Nephron (organoid): Measurements from ENCODE around the gene GAL3ST2.
"Not testable (repeated sequence)": the region's sequence is repeated elsewhere in the genome, so short reads cannot be mapped to it uniquely, and the experiment has no call there.

Source experiments
- H3K27ac Mint-ChIP-seq, 3 experiments: 2 replicates each; pipeline ENCODE4 v1.8.0; 2020; ENCODE audit warnings: mixed read lengths in 3 of 3, mild to moderate bottlenecking in 2 of 3, moderate library complexity in 1 of 3
- H3K27me3 Mint-ChIP-seq: 2 replicates; pipeline ENCODE4 v1.8.0; 2021; ENCODE audit warnings: low read depth, mild to moderate bottlenecking, moderate library complexity, mixed read lengths
- H3K36me3 Mint-ChIP-seq: 2 replicates; pipeline ENCODE4 v1.8.0; 2020; ENCODE audit warnings: low read depth, mixed read lengths
- H3K4me1 Mint-ChIP-seq: 2 replicates; pipeline ENCODE4 v1.8.0; 2020; ENCODE audit warnings: mixed read lengths
- H3K4me3 Mint-ChIP-seq, 3 experiments: 2 replicates each; pipeline ENCODE4 v1.8.0; 2020; ENCODE audit warnings: mild to moderate bottlenecking in 3 of 3, mixed read lengths in 3 of 3, moderate library complexity in 2 of 3
- H3K9me3 Mint-ChIP-seq: 2 replicates; pipeline ENCODE4 v1.8.0; 2020; ENCODE audit warnings: mixed read lengths
- CTCF ChIP-seq, 3 experiments: fragments of 200-600 bp; sonication (generic); IDR thresholded peaks; one replicate each; pipeline ENCODE4 v1.5.0; 2021; ENCODE audit warnings: antibody characterized with exemption in 3 of 3; ENCODE audit not compliant: unreplicated experiment in 3 of 3

GAL3ST2 gene

GRCh38 chr2:241799522-241800197 is 23.0 kb downstream of the GAL3ST2 start:
- TF ChIP-seq CTCF (IDR thresholded peaks at IDR 0.05; ENCODE audit: unreplicated experiment in 3 of 3) = no peak
- Mint-ChIP-seq H3K27ac (peak overlapping the region in 1 of 3 experiments; percentile 60), H3K36me3 (no peaks in the 10 kb centered on the region), H3K9me3 (no peaks in the 10 kb centered on the region), H3K4me3 (no peak overlapping the region), H3K27me3 (peaks cover 3% of the 10 kb centered on the region), H3K4me1 (peaks cover 15% of the 10 kb centered on the region)

DNA sequence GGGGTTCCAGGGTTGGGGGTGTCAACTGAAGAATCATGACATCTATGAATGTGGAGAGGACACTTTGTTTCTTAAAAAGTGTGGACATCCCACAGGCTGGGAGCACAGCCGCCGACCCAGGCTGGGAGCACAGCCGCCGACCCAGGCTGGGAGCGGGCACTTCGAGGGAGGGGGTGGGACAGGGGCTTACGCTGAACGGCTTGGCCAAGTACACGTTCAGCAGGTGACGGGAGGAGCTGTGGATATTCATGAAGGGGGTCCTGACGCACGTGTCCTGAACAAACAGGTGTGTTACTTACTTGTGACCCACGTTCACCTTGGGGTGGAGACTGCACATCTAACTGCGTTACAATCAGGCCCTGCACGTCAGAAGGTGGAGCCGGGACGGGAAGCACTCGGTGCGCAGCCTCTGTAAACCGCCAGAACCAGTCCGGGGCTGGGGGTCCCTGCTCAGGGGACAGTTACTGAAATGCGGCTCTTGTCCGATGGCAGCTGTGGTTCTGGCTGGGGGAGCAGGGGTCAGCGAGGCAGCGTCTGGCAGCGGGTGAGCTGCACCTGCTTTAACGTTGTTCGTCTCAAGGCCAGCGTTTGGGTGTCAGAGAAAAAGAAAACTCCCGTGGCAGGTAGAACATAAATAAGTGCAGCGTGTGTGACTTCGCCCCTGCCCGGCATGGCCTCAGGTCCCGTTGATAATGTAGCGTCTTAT is 23.7 kb downstream of the GAL3ST2 start:
- H3K27me3 Mint-ChIP-seq, H3K4me3 Mint-ChIP-seq: not testable (repeated sequence)

GRCh38 chr2:241801611-241802420 is 25.2 kb downstream of the GAL3ST2 start:
- no peak for TF ChIP-seq CTCF (IDR thresholded peaks at IDR 0.05; ENCODE audit: unreplicated experiment in 3 of 3)
- H3K4me1 Mint-ChIP-seq = peaks cover 15% of the 10 kb centered on the region
- H3K4me3 Mint-ChIP-seq = no peak overlapping the region
- H3K27me3 Mint-ChIP-seq = peaks cover 3% of the 10 kb centered on the region
- H3K27ac Mint-ChIP-seq = peak overlapping the region in 1 of 3 experiments; percentile 83
- no peaks in the 10 kb centered on the region for H3K9me3 Mint-ChIP-seq
- H3K36me3 Mint-ChIP-seq = no peaks in the 10 kb centered on the region

More for the DNA sequence above, 23.7 kb downstream of the GAL3ST2 start:
- Mint-ChIP-seq H3K27ac (peak overlapping the region in 1 of 3 experiments; percentile 60), H3K4me1 (peaks cover 15% of the 10 kb centered on the region)
- H3K9me3 Mint-ChIP-seq, H3K36me3 Mint-ChIP-seq: not testable (repeated sequence)

GRCh38 chr2:241802421-241803318 is 26.0 kb downstream of the GAL3ST2 start:
- H3K4me1 Mint-ChIP-seq = peaks cover 6% of the 10 kb centered on the region
- no peaks in the 10 kb centered on the region for H3K36me3 Mint-ChIP-seq
- H3K27ac Mint-ChIP-seq = peak overlapping the region in 1 of 3 experiments; percentile 83
- H3K27me3 Mint-ChIP-seq = peaks cover 3% of the 10 kb centered on the region
- no peak for TF ChIP-seq CTCF (IDR thresholded peaks at IDR 0.05; ENCODE audit: unreplicated experiment in 3 of 3)
- H3K9me3 Mint-ChIP-seq = no peaks in the 10 kb centered on the region
- H3K4me3 Mint-ChIP-seq = peak overlapping the region in 1 of 3 experiments; percentile 19

DNA sequence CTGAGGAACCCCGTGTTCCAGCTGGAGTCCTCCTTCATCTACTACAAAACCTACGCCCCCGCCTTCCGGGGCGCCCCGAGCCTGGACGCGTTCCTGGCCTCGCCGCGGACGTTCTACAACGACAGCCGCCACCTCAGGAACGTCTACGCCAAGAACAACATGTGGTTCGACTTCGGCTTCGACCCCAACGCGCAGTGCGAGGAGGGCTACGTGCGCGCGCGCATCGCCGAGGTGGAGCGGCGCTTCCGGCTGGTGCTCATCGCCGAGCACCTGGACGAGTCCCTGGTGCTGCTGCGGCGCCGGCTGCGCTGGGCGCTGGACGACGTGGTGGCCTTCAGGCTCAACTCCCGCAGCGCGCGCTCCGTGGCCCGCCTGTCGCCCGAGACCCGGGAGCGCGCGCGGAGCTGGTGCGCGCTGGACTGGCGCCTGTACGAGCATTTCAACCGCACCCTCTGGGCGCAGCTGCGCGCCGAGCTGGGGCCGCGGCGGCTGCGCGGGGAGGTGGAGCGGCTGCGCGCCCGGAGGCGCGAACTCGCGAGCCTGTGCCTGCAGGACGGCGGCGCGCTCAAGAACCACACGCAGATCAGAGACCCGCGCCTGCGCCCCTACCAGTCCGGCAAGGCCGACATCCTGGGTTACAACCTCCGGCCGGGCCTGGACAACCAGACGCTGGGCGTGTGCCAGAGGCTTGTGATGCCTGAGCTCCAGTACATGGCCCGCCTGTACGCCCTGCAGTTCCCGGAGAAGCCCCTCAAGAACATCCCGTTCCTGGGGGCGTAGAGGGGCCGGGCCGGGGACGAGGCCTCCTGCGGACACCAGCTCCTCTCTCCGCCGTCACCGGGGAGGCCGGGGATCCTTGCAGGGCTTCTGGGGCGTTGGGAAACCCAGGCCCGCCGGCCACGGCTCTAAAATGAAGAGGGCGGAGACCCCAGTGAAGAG is 27.0 kb downstream of the GAL3ST2 start:
- Mint-ChIP-seq H3K4me1 (peaks cover 7% of the 10 kb centered on the region), H3K27me3 (peaks cover 3% of the 10 kb centered on the region), H3K36me3 (no peaks in the 10 kb centered on the region), H3K27ac (no peak overlapping the region), H3K4me3 (no peak overlapping the region), H3K9me3 (no peaks in the 10 kb centered on the region)
- TF ChIP-seq CTCF (IDR thresholded peaks at IDR 0.05; ENCODE audit: unreplicated experiment in 3 of 3) = no peak
